Measurements from ENCODE around the gene IKBIP.

GRCh38 chr12:98656289-98657101 is 11.9 kb upstream of the IKBIP start:
- TF ChIP-seq POLR2A (IDR thresholded peaks at IDR 0.05; ENCODE audit: borderline replicate concordance, extremely low read depth, insufficient read depth, insufficient read length) (no peak), CTCF (IDR thresholded peaks at IDR 0.05 in 2 of 3, conservative IDR thresholded peaks at IDR 0.05 in 1 of 3; ENCODE audit: borderline replicate concordance in 1 of 3, insufficient read depth in 1 of 3, low read depth in 2 of 3, low read length in 2 of 3) (no peak), EZH2 (IDR thresholded peaks at IDR 0.05) (no peak), ZNF274 (IDR thresholded peaks at IDR 0.05; ENCODE audit: low read depth, low read length) (no peak), RAD21 (IDR thresholded peaks at IDR 0.05; ENCODE audit: low read depth) (no peak), EGR1 (IDR thresholded peaks at IDR 0.05; ENCODE audit: low read depth) (0 out of 2 replicates have a peak, but pooled peaks have one; percentile 15)
- TF ChIP-seq, protein P1, sequence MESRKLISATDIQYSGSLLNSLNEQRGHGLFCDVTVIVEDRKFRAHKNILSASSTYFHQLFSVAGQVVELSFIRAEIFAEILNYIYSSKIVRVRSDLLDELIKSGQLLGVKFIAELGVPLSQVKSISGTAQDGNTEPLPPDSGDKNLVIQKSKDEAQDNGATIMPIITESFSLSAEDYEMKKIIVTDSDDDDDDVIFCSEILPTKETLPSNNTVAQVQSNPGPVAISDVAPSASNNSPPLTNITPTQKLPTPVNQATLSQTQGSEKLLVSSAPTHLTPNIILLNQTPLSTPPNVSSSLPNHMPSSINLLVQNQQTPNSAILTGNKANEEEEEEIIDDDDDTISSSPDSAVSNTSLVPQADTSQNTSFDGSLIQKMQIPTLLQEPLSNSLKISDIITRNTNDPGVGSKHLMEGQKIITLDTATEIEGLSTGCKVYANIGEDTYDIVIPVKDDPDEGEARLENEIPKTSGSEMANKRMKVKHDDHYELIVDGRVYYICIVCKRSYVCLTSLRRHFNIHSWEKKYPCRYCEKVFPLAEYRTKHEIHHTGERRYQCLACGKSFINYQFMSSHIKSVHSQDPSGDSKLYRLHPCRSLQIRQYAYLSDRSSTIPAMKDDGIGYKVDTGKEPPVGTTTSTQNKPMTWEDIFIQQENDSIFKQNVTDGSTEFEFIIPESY (IDR thresholded peaks at IDR 0.05; ENCODE audit: extremely low read depth, insufficient replicate concordance, low read length), result no peak
- TF ChIP-seq, protein P2, sequence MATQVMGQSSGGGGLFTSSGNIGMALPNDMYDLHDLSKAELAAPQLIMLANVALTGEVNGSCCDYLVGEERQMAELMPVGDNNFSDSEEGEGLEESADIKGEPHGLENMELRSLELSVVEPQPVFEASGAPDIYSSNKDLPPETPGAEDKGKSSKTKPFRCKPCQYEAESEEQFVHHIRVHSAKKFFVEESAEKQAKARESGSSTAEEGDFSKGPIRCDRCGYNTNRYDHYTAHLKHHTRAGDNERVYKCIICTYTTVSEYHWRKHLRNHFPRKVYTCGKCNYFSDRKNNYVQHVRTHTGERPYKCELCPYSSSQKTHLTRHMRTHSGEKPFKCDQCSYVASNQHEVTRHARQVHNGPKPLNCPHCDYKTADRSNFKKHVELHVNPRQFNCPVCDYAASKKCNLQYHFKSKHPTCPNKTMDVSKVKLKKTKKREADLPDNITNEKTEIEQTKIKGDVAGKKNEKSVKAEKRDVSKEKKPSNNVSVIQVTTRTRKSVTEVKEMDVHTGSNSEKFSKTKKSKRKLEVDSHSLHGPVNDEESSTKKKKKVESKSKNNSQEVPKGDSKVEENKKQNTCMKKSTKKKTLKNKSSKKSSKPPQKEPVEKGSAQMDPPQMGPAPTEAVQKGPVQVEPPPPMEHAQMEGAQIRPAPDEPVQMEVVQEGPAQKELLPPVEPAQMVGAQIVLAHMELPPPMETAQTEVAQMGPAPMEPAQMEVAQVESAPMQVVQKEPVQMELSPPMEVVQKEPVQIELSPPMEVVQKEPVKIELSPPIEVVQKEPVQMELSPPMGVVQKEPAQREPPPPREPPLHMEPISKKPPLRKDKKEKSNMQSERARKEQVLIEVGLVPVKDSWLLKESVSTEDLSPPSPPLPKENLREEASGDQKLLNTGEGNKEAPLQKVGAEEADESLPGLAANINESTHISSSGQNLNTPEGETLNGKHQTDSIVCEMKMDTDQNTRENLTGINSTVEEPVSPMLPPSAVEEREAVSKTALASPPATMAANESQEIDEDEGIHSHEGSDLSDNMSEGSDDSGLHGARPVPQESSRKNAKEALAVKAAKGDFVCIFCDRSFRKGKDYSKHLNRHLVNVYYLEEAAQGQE (IDR thresholded peaks at IDR 0.05; ENCODE audit: low read depth), result no peak

Data from HCT116 (cell line).